ENCODE results near the gene IFI27L2.

Gene IFI27L2

DNA sequence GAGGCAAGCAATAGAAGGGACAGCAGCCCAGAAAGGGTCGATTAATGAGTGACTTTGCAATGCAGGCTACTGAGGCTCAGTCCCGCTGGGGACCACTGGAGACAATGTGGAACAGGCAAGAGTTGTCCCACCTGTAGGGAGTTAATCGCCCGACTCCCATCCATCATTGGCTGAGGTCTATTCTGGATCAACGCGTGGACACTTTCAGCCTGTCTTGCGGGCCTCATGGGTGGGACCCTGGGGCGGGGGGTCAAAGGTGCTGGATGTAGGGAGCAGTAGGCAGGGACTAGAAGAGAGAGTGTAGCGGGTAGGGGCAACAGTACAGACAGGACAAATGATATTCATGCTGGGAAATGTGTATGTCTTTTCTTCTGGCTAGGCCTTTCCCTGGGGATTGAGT lies 6.1 kb downstream of the IFI27L2 start:
- DNase-seq (ENCODE audit: low read depth) = no peak

DNA sequence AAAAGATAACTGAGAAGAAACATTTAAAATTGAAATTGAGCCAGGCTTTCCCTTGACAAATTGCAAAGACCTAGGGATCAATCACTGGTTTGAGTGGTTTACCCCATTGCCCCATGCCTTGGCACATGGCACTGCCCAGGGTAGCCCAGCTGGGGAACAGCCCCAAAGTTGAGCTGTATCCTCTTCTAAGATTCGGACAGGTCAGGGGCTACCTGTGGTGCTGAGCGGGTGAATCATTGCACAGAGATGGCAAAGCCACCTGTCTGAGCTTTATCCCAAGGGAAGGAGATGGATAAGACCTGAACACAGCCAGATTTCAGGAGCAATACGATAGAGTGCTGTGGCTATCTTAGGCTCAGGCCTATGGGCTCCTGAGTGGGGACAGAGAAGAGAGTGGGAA lies 7.0 kb downstream of the IFI27L2 start:
- no peak for DNase-seq (ENCODE audit: low read depth)

DNA sequence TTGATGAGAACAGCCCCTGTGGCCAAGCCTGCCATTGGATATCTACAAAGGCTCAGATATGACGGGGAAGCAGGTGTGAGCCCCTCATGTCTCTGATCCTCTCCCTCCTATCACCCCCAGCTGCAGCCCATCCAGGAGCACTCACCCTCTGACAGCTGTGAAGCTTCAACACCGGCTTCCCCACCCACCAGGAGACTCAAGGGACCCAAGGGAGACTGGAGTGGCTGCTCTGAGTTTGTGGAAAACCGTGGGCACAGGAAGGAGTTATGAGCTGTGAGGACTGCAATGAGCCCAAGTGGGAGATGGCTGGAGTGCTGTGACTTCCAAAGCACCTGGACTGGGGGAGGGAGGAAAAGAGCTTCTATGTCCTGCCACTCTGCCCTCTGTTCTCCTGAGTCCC lies 7.9 kb downstream of the IFI27L2 start:
- no peak for DNase-seq (ENCODE audit: low read depth)

DNA sequence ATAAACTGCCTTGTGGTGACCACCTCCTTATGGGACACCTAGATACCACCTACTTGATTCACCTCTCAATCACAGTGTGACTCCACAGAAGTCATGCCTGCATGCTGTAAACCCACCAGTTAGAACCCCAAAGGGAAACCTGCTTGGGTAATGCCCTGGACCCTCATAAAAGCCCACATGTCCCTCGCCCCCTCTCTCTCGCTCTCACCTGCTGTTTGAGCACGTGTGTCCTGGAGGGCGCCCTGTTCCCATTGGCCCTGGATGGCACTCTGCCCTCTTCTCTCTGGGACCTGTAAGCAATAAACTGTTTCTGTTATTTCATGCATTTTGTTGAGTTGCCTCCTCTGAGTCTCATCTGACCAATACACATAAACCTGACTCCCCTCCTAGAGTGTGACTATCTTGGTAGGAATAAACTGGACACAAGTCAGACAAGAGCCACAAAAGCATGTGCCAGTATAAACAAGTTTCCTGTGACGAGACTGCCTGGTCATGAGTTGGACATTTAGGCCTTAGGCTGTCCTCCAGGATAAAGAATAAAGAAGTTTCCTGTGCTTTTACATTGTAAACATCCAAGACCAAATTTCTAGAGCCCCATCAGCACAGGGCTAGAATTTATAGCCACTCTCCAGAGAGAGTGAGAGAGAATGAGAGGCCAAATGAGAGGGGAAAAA lies 8.6 kb downstream of the IFI27L2 start:
- DNase-seq (ENCODE audit: low read depth) = no peak

DNA sequence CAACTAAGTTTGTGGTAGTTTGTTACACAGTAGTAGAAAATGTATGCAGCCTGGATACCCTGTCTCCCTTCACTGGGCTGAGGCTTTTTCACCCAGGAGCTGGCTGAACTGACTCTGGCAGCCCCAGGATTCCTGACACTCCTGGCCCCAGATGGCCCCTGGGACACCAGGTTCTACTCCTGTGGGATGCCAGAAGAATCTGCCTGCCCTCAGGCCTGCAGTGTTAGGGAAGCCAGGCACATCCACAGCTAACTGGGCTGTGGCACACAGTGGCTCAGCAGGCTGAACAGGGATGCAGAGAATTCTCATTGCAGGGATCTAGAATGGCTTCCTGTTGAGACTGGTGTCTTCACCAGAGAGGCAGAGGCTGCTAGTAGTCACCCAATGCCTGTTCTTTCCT lies 10.3 kb downstream of the IFI27L2 start:
- DNase-seq (ENCODE audit: low read depth) = no peak

DNA sequence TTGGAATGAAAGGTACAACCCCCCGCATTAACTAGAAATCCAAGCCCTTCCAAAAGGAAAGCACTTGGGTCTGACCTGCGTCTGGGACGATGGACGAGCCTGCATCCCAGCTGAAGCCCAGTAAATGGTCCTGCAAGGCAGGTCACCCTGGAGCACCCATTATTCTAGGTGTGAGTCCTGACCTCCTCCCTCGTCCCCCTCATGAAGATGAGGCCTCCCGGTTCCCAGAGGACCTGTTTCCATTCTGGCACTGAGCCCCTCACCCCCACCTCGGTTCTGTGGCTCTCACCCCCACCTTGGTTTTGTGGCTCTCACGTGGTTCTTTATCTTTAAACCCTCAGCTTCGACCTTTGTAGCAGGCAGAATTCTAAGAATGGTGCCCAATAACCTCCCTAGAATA lies 11.5 kb downstream of the IFI27L2 start:
- DNase-seq (ENCODE audit: low read depth) = no peak

DNA sequence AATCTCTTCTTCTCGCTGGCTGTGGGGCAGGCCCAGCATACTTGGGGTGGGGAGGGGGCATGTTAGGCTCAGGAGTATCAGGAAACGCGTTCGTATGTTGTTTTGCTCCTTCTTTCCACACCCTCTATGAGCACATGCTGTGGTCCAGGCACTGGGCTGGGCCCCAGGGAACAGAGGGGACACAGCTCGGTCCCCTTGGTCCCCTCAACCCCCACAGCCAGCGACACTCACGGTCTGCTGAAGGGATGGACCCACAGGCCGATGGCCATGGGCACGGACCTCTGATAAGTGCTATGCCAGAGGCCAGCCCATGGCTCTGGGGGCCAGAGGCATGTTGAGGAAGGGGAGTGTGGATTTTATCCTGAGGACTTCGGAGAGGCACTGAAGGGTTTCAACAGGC lies 12.7 kb downstream of the IFI27L2 start:
- DNase-seq (ENCODE audit: low read depth) = no peak

DNA sequence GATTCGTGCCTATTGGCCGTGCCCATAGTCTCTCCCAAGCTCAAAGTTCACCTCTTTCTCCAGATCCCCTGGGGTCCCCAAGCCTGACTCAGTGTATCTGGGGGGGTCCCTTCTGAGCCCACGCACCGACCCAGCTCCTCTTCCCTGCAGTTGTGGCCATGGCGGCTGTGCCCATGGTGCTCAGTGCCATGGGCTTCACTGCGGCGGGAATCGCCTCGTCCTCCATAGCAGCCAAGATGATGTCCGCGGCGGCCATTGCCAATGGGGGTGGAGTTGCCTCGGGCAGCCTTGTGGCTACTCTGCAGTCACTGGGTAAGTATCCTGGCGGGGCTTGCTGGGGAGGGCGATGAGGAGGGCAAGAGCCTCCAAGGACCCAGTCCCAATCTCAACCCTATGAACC lies 13.8 kb downstream of the IFI27L2 start:
- DNase-seq (ENCODE audit: low read depth) = no peak

DNA sequence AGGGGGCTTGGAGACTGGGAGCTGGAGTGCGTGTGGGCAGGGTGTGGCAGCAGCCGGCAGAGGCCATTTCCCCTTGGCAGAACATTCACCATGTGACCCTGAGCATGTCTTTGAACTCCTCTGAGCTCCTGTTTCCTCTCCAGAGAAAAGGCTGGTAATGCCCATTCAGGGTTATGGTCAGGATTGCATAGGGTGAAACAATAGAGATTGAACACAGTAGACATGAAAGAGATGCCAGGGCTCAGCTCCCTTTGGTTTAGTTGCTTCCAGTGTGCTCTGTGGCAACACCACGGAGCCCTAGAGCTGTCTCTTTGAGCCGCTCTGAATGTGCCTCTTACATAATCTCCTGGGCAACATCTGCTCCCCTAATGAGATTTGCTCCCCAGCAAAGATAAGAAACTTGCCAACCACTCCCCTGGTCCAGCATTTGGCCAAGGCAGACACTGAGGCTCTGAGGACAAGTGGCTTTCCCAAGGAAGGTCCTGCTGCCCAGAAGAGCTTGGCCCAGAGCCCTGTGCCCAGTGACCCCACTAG lies 14.3 kb downstream of the IFI27L2 start:
- no peak for DNase-seq (ENCODE audit: low read depth)

DNA sequence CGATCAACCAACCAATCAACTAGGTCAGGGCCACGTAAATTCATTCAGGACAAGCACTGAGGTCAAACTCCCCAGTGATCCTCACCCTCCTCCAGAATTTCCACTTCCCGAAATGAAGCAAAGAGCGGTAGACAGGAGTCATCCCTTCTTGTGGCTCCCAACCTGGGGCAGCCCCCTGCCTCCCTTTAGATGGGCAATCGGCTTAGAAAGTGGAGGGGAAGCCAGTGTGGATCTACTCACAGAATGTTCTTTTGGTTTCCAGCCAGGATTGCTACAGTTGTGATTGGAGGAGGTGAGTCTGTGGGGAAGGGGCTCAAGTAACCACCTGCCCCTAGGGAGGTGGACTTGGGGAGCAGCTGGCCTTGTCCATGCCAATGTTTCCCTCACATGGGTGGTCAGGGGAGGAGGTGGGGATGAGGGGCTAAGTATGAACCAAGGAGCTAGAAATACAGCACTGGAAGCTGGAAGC lies 14.8 kb downstream of the IFI27L2 start:
- DNase-seq (ENCODE audit: low read depth) = no peak

DNA sequence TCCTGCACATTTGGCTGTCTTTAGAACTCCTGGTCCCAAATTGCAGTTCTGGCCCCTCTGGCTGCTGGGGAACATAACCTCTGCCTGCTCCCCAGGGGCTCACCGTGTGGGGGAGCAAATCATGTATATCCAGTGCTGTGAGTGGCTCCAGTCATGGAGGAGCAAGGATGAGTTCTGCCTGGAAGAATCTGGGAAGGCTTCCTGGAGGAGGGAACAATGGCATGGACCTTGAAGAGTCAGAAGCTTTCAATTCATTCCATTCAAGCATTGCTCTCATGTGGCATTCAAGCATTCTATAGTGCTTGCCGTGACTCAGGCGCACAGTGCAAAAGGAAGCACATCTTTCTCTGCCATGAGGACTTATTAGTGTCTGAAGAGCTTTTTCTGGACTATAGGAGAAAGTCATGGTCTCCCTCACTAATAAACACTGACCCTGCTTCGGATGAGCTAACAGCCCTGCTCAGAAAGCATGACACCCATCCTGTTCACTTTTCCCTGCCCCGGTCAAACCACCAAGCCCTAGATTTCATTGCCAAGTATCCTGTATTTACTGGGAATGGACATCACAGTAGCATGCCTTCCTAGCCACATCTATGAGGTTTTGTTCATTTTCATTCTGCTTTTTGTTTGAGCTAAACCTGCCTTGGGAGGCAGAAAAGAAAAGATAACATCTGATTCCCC lies 15.4 kb downstream of the IFI27L2 start:
- DNase-seq (ENCODE audit: low read depth) = no peak

DNA sequence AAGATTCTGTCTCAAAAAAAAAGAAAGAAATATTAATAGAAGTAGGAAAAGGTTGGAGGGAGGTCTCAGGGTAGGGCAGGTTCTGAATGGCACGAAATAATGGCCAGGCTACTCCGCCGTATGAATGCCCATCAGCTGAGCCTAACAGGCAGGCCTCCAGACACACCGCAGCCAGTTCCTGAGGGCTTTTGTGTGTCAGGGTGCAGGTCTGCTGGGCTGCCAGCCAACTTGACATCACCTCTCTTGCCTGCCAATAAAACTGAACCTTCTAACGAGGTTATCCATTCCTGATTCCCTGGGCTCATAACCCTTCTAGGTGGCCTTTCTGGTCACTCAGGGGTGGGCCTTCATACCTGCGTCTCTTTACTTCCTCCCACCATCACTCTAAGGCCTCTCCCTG lies 15.9 kb downstream of the IFI27L2 start:
- no peak for DNase-seq (ENCODE audit: low read depth)

DNA sequence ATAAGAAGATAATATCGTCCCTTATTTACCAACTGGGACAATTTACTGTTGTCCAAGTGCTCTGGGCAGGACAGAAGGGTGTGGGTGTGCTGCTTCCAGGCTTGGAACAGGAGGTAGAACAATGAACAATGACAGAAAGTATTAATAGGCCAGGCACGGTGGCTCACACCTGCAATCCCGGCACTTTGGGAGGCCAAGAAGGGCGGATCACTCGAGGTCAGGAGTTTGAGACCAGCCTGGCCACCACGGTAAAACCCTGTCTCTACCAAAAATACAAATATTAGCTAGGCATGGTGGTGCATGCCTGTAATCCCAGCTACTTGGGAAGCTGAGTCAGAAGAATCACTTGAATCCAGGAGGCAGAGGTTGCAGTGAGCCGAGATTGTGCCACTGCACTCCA lies 16.3 kb downstream of the IFI27L2 start:
- DNase-seq (ENCODE audit: low read depth) = no peak

DNA sequence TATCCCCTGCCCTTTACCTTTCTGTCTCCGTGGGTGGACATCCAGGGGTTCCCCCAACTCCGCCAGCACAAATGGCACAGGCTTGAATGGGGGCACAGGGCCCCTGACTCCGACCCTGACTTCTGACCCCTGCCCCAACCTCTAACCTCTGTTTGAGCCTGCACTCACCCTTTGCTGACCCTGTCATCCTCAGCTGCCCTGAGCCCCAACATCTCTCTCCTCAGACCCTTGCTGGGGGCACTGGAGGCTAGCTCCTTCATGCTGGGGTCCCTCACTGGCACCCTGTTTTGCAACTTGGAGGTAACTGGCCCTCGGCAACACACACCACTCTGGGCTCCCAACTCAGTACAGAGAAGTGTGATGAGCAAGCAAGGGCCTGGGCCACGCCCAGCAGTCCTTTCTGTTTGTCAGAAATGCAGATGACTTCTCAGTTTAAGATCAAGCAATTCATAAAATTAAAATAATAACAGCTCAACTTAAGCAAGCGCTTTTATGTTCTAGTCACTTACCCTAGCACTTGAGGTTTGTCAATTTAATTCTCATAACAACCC lies 16.8 kb downstream of the IFI27L2 start:
- no peak for DNase-seq (ENCODE audit: low read depth)

DNA sequence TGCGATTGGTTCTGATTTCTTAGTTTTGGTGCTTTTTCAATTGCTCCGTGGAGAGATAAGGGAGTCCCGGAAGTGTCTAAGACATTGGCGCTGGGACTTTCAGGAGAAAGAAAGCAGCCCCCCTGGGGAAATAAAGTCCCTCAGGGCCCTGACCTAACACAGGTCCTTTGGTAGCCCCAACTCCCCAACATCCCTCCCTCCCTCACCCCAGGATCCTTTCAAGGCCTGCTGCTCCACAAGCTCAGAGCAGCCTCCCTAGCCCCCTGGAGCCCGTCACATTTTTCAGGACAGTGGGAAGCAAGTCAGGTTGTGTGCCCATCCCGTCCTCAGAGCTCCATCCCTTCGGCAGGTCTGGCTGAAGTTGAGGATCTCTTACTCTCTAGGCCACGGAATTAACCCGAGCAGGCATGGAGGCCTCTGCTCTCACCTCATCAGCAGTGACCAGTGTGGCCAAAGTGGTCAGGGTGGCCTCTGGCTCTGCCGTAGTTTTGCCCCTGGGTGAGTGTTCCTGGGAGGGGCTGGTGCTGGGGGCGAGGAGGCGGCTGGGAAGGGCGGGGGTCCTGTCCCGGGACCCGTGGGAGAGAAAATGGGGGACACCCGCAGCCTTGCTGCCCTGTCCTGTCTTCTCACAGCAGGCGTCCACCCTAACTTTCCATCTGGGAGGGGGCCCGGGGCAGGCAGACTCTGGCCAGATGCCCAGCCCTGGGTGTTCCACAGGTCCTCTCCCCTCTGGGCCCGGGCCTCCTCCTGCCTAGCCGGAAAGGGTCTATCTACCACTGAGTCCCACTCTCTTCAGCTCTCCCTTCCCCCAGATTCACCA lies 17.9 kb downstream of the IFI27L2 start:
- no peak for DNase-seq (ENCODE audit: low read depth)

DNA sequence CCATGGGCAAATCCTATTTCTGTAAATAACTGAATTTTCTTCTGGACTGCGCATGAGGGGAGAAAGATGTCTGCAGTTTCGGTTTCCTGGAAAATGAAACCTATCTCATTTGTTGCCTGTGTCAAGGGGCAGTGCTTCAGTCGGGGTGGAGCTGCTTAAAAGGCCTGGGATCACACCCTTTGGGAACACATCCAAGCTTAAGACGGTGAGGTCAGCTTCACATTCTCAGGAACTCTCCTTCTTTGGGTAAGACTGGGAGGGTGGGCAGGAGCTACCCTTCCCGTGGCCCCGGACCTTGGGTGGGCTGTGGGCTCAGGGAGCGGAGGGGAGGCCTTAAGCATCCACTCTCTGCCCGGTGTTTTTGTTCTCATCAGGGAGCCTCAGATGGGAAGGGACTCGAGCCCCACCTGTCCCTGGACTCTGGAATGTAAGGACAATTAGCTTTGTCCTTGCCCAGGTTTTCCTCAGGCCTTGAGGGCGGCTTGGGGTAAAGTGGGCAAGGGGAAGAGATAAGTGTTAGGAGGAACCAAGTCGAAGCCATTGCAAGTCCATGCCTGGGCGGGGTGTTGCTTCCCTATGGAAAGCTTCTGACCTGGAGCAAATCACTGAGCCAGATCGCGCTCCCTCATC lies 18.7 kb downstream of the IFI27L2 start, which contains the start of gene IFI27:
IFI27 (plus strand) TSS at position 185 of the 630 bp plus-strand sequence.
- no peak for DNase-seq (ENCODE audit: low read depth)

DNA sequence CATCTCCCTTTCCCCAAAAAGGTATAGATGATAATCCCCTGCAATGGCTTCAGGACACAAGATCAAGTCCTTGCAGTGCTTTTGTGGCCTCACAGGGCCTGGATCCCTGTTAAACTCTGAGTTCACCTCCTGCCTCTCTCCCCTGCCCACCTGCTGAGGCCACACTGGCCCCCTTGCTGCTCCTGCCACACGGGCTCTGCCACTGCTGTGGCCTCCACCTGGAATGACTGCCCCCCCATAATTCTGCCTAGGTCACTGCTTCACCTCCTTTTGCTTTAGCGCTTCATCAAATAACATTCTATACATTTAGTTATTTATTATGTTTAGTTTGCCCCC lies 19.5 kb downstream of the IFI27L2 start:
- no peak for DNase-seq (ENCODE audit: low read depth)

DNA sequence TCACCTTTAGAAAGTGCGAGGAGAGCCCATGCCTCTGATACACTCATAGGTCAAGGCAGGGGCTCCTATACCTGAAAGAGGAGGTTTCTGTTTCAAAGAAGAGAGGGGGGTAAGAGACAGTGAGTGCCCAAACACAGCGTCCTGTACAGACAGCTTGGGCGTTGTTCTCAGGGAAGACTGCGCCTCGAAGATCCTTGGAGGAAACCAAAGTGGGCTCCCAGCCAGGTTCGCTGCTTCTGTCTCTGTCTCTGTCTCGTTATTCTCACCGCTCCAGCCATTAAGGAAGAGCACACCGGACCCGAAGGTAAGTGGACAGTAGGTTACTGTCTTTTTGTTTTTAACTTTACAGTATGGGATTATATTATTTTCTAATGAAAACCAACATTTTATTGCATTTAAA lies 24.7 kb downstream of the IFI27L2 start:
- no peak for DNase-seq (ENCODE audit: low read depth)

DNA sequence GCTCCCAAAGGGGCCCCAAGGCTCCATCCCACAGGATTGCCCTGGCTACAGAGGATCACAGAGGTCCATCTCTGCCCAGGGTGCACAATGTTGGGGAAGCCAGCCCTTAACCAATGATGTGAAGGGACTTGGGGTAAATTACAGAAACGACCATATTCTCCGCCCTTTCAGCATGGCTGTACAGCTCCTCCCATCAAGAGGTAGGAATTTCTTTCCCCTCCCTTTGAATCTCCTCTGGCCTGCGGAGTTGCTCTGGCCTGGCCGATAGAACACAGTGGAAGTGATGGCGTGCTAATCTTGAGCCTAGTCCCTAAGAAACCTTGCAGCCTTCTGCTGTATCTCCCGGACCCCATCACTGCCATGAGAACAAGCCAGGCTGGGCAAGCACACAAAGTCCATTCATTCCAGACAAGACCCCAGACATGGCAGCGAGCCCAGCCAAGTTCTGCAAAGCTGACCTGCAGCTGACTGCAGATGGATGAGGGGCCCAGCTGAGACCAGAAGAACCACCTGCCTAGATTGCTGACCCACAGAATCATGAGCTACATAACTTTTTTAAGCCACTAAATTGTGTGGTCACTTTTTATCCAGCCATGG lies 25.8 kb downstream of the IFI27L2 start:
- no peak for DNase-seq (ENCODE audit: low read depth)

DNA sequence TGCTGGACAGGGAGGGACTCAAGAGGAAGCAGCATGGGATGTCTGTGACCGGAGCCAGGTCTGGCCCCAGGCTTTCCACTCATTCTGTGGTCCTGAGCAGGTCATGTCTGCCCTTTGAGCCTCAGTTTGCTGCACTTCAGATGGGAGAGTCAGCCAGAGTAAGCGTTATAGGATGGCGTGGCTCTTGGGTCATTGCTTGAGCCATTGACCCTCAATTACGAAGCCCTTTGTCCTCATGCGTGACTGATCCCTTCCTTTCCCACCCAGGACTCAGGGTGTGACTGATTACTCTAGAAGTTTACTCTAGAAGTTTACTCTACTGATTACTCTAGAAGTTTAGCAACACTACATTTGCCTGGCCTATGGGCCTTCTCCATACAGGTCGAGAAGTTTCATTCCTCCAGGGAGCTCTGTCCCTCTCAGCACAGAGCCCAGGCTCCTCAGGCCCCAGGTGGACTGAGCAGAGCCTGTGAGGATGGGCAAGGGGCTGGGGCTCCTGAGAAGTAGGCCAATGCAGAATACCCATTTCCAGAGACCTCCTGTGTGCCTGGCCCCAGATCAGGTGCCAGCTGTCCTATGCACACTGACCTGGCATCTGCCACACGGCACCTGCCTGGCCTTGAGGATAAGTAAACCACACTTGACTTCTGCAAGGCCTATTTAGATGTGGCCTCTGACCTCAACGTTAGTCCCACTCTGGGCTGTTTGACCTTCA lies 26.5 kb downstream of the IFI27L2 start:
- no peak for DNase-seq (ENCODE audit: low read depth)

DNA sequence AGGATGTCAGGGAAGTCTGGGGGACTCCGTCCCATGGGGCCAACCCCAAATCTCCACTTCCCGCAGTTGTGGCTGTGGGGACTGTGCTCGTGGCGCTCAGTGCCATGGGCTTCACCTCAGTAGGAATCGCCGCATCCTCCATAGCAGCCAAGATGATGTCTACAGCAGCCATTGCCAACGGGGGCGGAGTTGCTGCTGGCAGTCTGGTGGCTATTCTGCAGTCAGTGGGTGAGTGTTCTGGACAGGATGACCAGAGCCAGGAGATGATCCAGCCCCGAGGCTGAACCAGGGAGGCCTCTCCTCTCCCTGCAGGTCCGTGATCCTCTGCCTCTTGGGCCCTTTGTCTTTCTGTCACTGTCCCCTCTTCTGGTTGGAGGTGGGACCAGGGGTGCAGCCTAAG lies 27.7 kb downstream of the IFI27L2 start:
- no peak for DNase-seq (ENCODE audit: low read depth)
